ENCODE measurements around the gene LRBA.
A peak's percentile ranks its signal among the peaks of the same experiment; 100 is the strongest.

LRBA gene

GRCh38 chr4:150495550-150495949, 519.5 kb downstream of the LRBA start:
- no peak for DNase-seq (ENCODE audit: low spot score)

- DNase-seq (ENCODE audit: low spot score), result peak; percentile 9
These were observed 521.2 kb downstream of the LRBA start for GRCh38 chr4:150493851-150494250.

- DNase-seq (ENCODE audit: low spot score), result no peak
These were observed 523.7 kb downstream of the LRBA start for GRCh38 chr4:150491132-150492049.

GRCh38 chr4:150482581-150482980, 532.5 kb downstream of the LRBA start:
- no peak for DNase-seq (ENCODE audit: low spot score)

- no peak for DNase-seq (ENCODE audit: low spot score)
These were observed 535.4 kb downstream of the LRBA start for GRCh38 chr4:150479657-150480056.

- no peak for DNase-seq (ENCODE audit: low spot score)
These were observed 537.2 kb downstream of the LRBA start for GRCh38 chr4:150477869-150478268.

- DNase-seq (ENCODE audit: low spot score), result no peak
These were observed 538.3 kb downstream of the LRBA start for GRCh38 chr4:150476776-150477175.

- no peak for DNase-seq (ENCODE audit: low spot score)
These were observed 539.3 kb downstream of the LRBA start for GRCh38 chr4:150475763-150476162.

- no peak for DNase-seq (ENCODE audit: low spot score)
These were observed 550.6 kb downstream of the LRBA start for GRCh38 chr4:150464523-150464922.

- no peak for DNase-seq (ENCODE audit: low spot score)
These were observed 552.3 kb downstream of the LRBA start for GRCh38 chr4:150462743-150463142.

GRCh38 chr4:150461957-150462356, 553.1 kb downstream of the LRBA start:
- no peak for DNase-seq (ENCODE audit: low spot score)

GRCh38 chr4:150457802-150458201, 557.3 kb downstream of the LRBA start:
- DNase-seq (ENCODE audit: low spot score), result no peak

- DNase-seq (ENCODE audit: low spot score), result no peak
These were observed 563.2 kb downstream of the LRBA start for GRCh38 chr4:150451883-150452282.

GRCh38 chr4:150447356-150447755, 567.7 kb downstream of the LRBA start:
- DNase-seq (ENCODE audit: low spot score), result no peak

GRCh38 chr4:150439451-150439933, 575.6 kb downstream of the LRBA start:
- DNase-seq (ENCODE audit: low spot score), result no peak

- DNase-seq (ENCODE audit: low spot score), result no peak
These were observed 578.3 kb downstream of the LRBA start for GRCh38 chr4:150436598-150437370.

GRCh38 chr4:150431221-150431620, 583.9 kb downstream of the LRBA start:
- no peak for DNase-seq (ENCODE audit: low spot score)

- no peak for DNase-seq (ENCODE audit: low spot score)
These were observed 589.9 kb downstream of the LRBA start for GRCh38 chr4:150425161-150425560.

GRCh38 chr4:150423503-150423902, 591.6 kb downstream of the LRBA start:
- DNase-seq (ENCODE audit: low spot score), result no peak

- no peak for DNase-seq (ENCODE audit: low spot score)
These were observed 592.0 kb downstream of the LRBA start for GRCh38 chr4:150423074-150423473.

GRCh38 chr4:150421612-150422011, 593.5 kb downstream of the LRBA start:
- no peak for DNase-seq (ENCODE audit: low spot score)

- no peak for DNase-seq (ENCODE audit: low spot score)
These were observed 595.1 kb downstream of the LRBA start for GRCh38 chr4:150419939-150420338.
